Measurements from ENCODE around the gene PLEKHA7. TPM values are rescaled to one million over a fixed set of nuclear protein-coding genes. Genes with fewer than 3 reads are reported as not detected.
A peak's percentile ranks its signal among the peaks of the same experiment; 100 is the strongest.

The PLEKHA7 gene
- total and polyA plus RNA-seq, 2 of the 8 experiments (the other 6 are each of a cell fraction or from before 2014, with no cell fraction given): 11.4 to 25.6 TPM

GRCh38 chr11:16925561-16926065 is 88.6 kb downstream of the PLEKHA7 start:
- H3K9me3 ChIP-seq (ENCODE audit: insufficient read depth in 2 of 2, low read depth in 1 of 2, low read length in 1 of 2): no peaks in the 10 kb centered on the region
- H3K79me1 ChIP-seq (ENCODE audit: low read depth, low read length): 0 out of 2 replicates have a peak, but pooled peaks cover under 1% of the 10 kb centered on the region
- H3K23me2 ChIP-seq (ENCODE audit: low read depth, low read length): peaks cover 15% of the 10 kb centered on the region
- no peak overlapping the region for H3K14ac ChIP-seq (ENCODE audit: insufficient read length)
- ChIA-PET POLR2A (ENCODE audit: partially characterized antibody) (interaction anchor here (0.9 to 1.8 kb wide), 3 partner anchors 28 to 150 kb away, joined by 3 to 4 read pairs (median 4); no protein-coding TSS in a partner anchor), CTCF (ENCODE audit: partially characterized antibody) (interaction anchor here (0.9 to 1.6 kb wide), 3 partner anchors 11 to 105 kb away, joined by 3 to 8 read pairs (median 5); no protein-coding TSS in a partner anchor)
- no peak overlapping the region; the same call in 1 of the 2 replicates for H4K8ac ChIP-seq (ENCODE audit: extremely low read depth, insufficient read depth, low read length)
- no peak overlapping the region for H2BK20ac ChIP-seq (ENCODE audit: low read length)
- DNase-seq (ENCODE audit: low read depth in 1 of 2, low spot score in 2 of 2): peak; percentile 61 to 77
- peaks cover 13 to 28% (median 26%) of the 10 kb centered on the region in 4 experiments for H3K4me1 ChIP-seq (replicated peaks in 1 of 4; ENCODE audit: control insufficient read depth in 3 of 4, insufficient read depth in 4 of 4, low read length in 3 of 4)
- H4K20me1 ChIP-seq (replicated peaks in 1 of 2; ENCODE audit: control insufficient read depth in 1 of 2, insufficient read depth in 2 of 2, low read length in 2 of 2): peaks cover 20 to 35% of the 10 kb centered on the region in 2 experiments
- no peak overlapping the region for H2BK120ac ChIP-seq (replicated peaks; ENCODE audit: low read depth, low read length)
- H3K4me2 ChIP-seq (ENCODE audit: insufficient read depth in 1 of 2, low read depth in 2 of 2, low read length in 2 of 2): peak overlapping the region; percentile 60 to 97
- 1% methylated on average over 25 of the region's 52 CpGs; no CpG with 5 or more reads in 1 of the 2 experiments for WGBS, 2 experiments (ENCODE audit: extremely low coverage in 1 of 2, insufficient coverage in 1 of 2, insufficient read length in 1 of 2, insufficient replicate concordance in 2 of 2, low coverage in 1 of 2, low lambda C conversion rate in 2 of 2, missing lambda C conversion rate in 1 of 2)
- H3K27me3 ChIP-seq (replicated peaks in 1 of 4; ENCODE audit: control insufficient read depth in 3 of 4, extremely low read depth in 1 of 4, insufficient read depth in 3 of 4, low read length in 3 of 4): peaks cover 4 to 45% (median 31%) of the 10 kb centered on the region in 4 experiments
- no peak overlapping the region for H4K91ac ChIP-seq (replicated peaks; ENCODE audit: insufficient read length, low read length)
- no peak overlapping the region; a peak in 1 of 7 replicates for H3K9ac ChIP-seq (replicated peaks in 1 of 4; ENCODE audit: extremely low read depth in 1 of 4, low read depth in 3 of 4, low read length in 3 of 4)
- no peaks in the 10 kb centered on the region for H3K36me3 ChIP-seq (ENCODE audit: control insufficient read depth in 2 of 4, insufficient read depth in 4 of 4, low read length in 3 of 4)
- H3K4ac ChIP-seq (replicated peaks; ENCODE audit: insufficient read length, low read depth, low read length): no peak overlapping the region
- H3K27ac ChIP-seq (ENCODE audit: low read depth, low read length): no peak overlapping the region
- no peak overlapping the region for H4K5ac ChIP-seq (ENCODE audit: insufficient read length, low read depth, low read length)
- H3K18ac ChIP-seq (ENCODE audit: extremely low read depth, low read length): no peak overlapping the region
- H2BK15ac ChIP-seq (ENCODE audit: low read length): no peak overlapping the region
- no peak overlapping the region for H3K23ac ChIP-seq (ENCODE audit: insufficient read length)
- no peak overlapping the region for H2BK5ac ChIP-seq (ENCODE audit: low read depth, low read length)
- FAIRE-seq: peak; percentile 13
- H3K4me3 ChIP-seq (ENCODE audit: extremely low read depth in 1 of 4, insufficient read depth in 2 of 4, low read depth in 3 of 4, low read length in 4 of 4): peak overlapping the region; percentile 28 to 70 (median 60)
- no peak overlapping the region for H2AFZ ChIP-seq (ENCODE audit: low read length)
- H2BK12ac ChIP-seq (ENCODE audit: low read depth, low read length): no peak overlapping the region
- no peak overlapping the region for H2AK5ac ChIP-seq (ENCODE audit: low read depth, low read length)
- H3K79me2 ChIP-seq (ENCODE audit: control insufficient read depth in 1 of 2, insufficient read depth in 2 of 2, low read length in 2 of 2): no peaks in the 10 kb centered on the region; a peak in 1 of 4 replicates
- H3K56ac ChIP-seq (replicated peaks; ENCODE audit: insufficient read length, low read depth, low read length): no peak overlapping the region
- TF ChIP-seq TAF7 (optimal IDR thresholded peaks at IDR 0.05; ENCODE audit: borderline replicate concordance, low read depth, low read length): no peak
- TF ChIP-seq MAX (IDR thresholded peaks at IDR 0.05): peak; percentile 95
- peak; percentile 54 for TF ChIP-seq E2F6 (IDR thresholded peaks at IDR 0.05)
- no peak for TF ChIP-seq RNF2 (IDR thresholded peaks at IDR 0.05; ENCODE audit: borderline replicate concordance, low read depth, low read length, missing control alignments, poor library complexity, severe bottlenecking)
- TF ChIP-seq SUZ12 (IDR thresholded peaks at IDR 0.05; ENCODE audit: low read length): peak; percentile 30; the same call in 1 of the 2 replicates
- no peak for TF ChIP-seq BACH1 (IDR thresholded peaks at IDR 0.05; ENCODE audit: low read length)
- no peak for TF ChIP-seq RFX5 (IDR thresholded peaks at IDR 0.05; ENCODE audit: borderline replicate concordance, low read depth, low read length)
- peak; percentile 80 for TF ChIP-seq ASH2L (IDR thresholded peaks at IDR 0.05; ENCODE audit: low read length)
- TF ChIP-seq SAP30 (IDR thresholded peaks at IDR 0.05; ENCODE audit: insufficient read depth, insufficient replicate concordance, low read length): peak; percentile 46
- TF ChIP-seq SIN3A (conservative IDR thresholded peaks at IDR 0.05 in 1 of 2, IDR thresholded peaks at IDR 0.05 in 1 of 2; ENCODE audit: low read depth in 1 of 2, low read length in 2 of 2): peak; percentile 71 to 95; a peak in 2 of 4 replicates
